OCI-LY1 (cell line): Measurements from ENCODE around the gene HOMER1.

Experiments
- CTCF ChIP-seq: fragments of 200-600 bp; sonication (generic), shearing (Covaris generic); IDR thresholded peaks from 2 replicates; pipeline ENCODE4 v1.5.1; 2017; ENCODE audit warnings: mild to moderate bottlenecking, antibody characterized with exemption, low read length, moderate library complexity, mixed read lengths
- EZH2 ChIP-seq: fragments of 200-600 bp; sonication (generic), shearing (Covaris generic); IDR thresholded peaks from 2 replicates; pipeline ENCODE4 v1.8.0; 2017; ENCODE audit warnings: borderline replicate concordance, mixed run types, mild to moderate bottlenecking, antibody characterized with exemption, low read length, moderate library complexity, mixed read lengths

- TF ChIP-seq EZH2 (no peak), CTCF (no peak)
These were observed 22.1 kb downstream of the HOMER1 start for GRCh38 chr5:79491690-79492317.
